K562 (cell line): ENCODE data around the gene LDAH. TPM values are rescaled to one million over a fixed set of nuclear protein-coding genes. Genes with fewer than 3 reads are reported as not detected.
"Not testable (repeated sequence)": the region's sequence is repeated elsewhere in the genome, so short reads cannot be mapped to it uniquely, and the experiment has no call there.

Source experiments
- ATAC-seq: fragments of 200-7000 bp; cut with Tn5 transposase; 3 replicates; pipeline ENCODE4 v1.9.1; 2020; ENCODE audit warnings: moderate library complexity
- BruUV-seq: library from RNA; stranded (reverse); fragments of 400-500 nt; replicated peaks from 2 replicates; lab custom pipeline; 2021; lab: Mats Ljungman, UMichigan
- CTCF ChIA-PET: fragments of 300-600 bp; formaldehyde crosslinking; extraction: SDS; loops from one replicate; lab custom pipeline; 2021; ENCODE audit warnings: low intra/inter-chr PET ratio; lab: Yijun Ruan, JAX
- POLR2A ChIA-PET: fragments of 300-600, 350-650 bp; sonication (Branson Sonifier 250); formaldehyde crosslinking; extraction: SDS; loops from one replicate; lab custom pipeline; 2021; ENCODE audit warnings: antibody characterized with exemption, inconsistent platforms; lab: Yijun Ruan, JAX
- DNase-seq, 4 experiments: peaks; one replicate each; pipeline versions ENCODE4 v3.0.0 to v3.0.0-alpha.2; 2011 to 2018; ENCODE audit warnings: low spot score in 3 of 4, mixed read lengths in 3 of 4; ENCODE audit errors: extremely low read depth in 1 of 4
- FAIRE-seq: peaks from 2 replicates; lab custom pipeline; 2011; peaks lifted over from hg19 to GRCh38; lab: Jason Lieb, UNC
- H2AFZ ChIP-seq: 2 replicates; pipeline ENCODE4 v1.6.0; 2011; ENCODE audit warnings: low read depth, low read length, control low read depth, inconsistent platforms
- H3K27ac ChIP-seq: fragments of 200-600 bp; 3 replicates; pipeline ENCODE4 v1.8.0; 2011; ENCODE audit warnings: low read depth, mild to moderate bottlenecking, control low read depth, inconsistent platforms, low read length, moderate library complexity, mixed read lengths; ENCODE audit errors: extremely low read depth
- H3K27me3 ChIP-seq, 2 experiments: fragments of 300-600 bp in 1 of 2; 2 replicates in 1 of 2; 3 replicates in 1 of 2; pipeline versions ENCODE4 v1.6.0 to v1.8.0; 2011; ENCODE audit warnings: inconsistent platforms in 2 of 2, low read length in 2 of 2, mild to moderate bottlenecking in 1 of 2, mixed read lengths in 1 of 2, moderate library complexity in 1 of 2; ENCODE audit not compliant: control insufficient read depth in 2 of 2, insufficient read depth in 2 of 2
- H3K36me3 ChIP-seq: fragments of 300-600 bp; 3 replicates; pipeline ENCODE4 v1.8.0; 2011; ENCODE audit warnings: mild to moderate bottlenecking, low read length, inconsistent platforms; ENCODE audit not compliant: control insufficient read depth, insufficient read depth
- H3K4me1 ChIP-seq, 2 experiments: fragments of 200-600 bp in 1 of 2; replicated peaks in 1 of 2; 2 replicates in 1 of 2; 3 replicates in 1 of 2; pipeline versions ENCODE4 v1.5.1 to v1.8.0; 2011; ENCODE audit warnings: inconsistent platforms in 2 of 2, low read length in 2 of 2, mild to moderate bottlenecking in 1 of 2, mixed read lengths in 1 of 2, moderate library complexity in 1 of 2; ENCODE audit not compliant: control insufficient read depth in 2 of 2, insufficient read depth in 2 of 2
- H3K4me2 ChIP-seq: 2 replicates; pipeline ENCODE4 v1.6.1; 2011; ENCODE audit warnings: low read length, control low read depth, inconsistent platforms, mixed read lengths; ENCODE audit not compliant: insufficient read depth
- H3K4me3 ChIP-seq: fragments of 200-600 bp; sonication (generic), shearing (Covaris generic); 2 replicates; pipeline ENCODE4 v1.5.1; 2016; ENCODE audit warnings: control low read depth, inconsistent platforms
- H3K79me2 ChIP-seq: fragments of 200-600 bp; 3 replicates; pipeline ENCODE4 v1.8.0; 2011; ENCODE audit warnings: low read length, inconsistent platforms; ENCODE audit not compliant: control insufficient read depth, insufficient read depth
- H3K9ac ChIP-seq, 2 experiments: 2 replicates each; pipeline versions ENCODE4 v1.6.0 to v1.6.1; 2011; ENCODE audit warnings: low read depth in 2 of 2, low read length in 2 of 2, control low read depth in 1 of 2, inconsistent platforms in 1 of 2, mild to moderate bottlenecking in 1 of 2, mixed read lengths in 1 of 2; ENCODE audit not compliant: insufficient read depth in 1 of 2
- H3K9me1 ChIP-seq: one replicate; pipeline ENCODE4 v1.6.0; 2011; ENCODE audit warnings: inconsistent platforms, mild to moderate bottlenecking, low read length, moderate library complexity; ENCODE audit not compliant: control insufficient read depth, insufficient read depth
- H3K9me3 ChIP-seq: replicated peaks from 2 replicates; pipeline ENCODE4 v1.5.1; 2011; ENCODE audit warnings: low read depth, low read length, inconsistent platforms; ENCODE audit not compliant: control insufficient read depth, insufficient read depth
- H4K20me1 ChIP-seq: replicated peaks from 2 replicates; pipeline ENCODE4 v1.6.1; 2011; ENCODE audit warnings: low read length, inconsistent platforms, mixed read lengths; ENCODE audit not compliant: control insufficient read depth, insufficient read depth
- C11orf30 ChIP-seq: fragments of 450-650 bp; IDR thresholded peaks from 2 replicates; pipeline ENCODE4 v1.6.1; 2016; ENCODE audit warnings: low read depth, mild to moderate bottlenecking
- ZNF316 ChIP-seq: fragments of 450-650 bp; IDR thresholded peaks from 2 replicates; pipeline ENCODE4 v1.6.1; 2016
- ZNF507 ChIP-seq: conservative IDR thresholded peaks from 2 replicates; pipeline ENCODE4 v1.6.1; 2017; ENCODE audit warnings: missing genetic modification characterization, missing compliant biosample characterization
- WGBS: fragments of 100-300 bp; shearing (Covaris generic); methylation state at CpG from one replicate; pipeline ENCODE4 v1.1.6; 2016; ENCODE audit warnings: low coverage, mixed read lengths; ENCODE audit not compliant: insufficient coverage; ENCODE audit errors: missing lambda C conversion rate; 5-methylcytosine and 5-hydroxymethylcytosine counted together
- in situ Hi-C: fragments of 300-500 bp; cut with MboI; formaldehyde crosslinking; loops from 4 replicates; pipeline ENCODE4 v1.15.0; 2018; ENCODE audit warnings: inconsistent platforms, mixed read lengths
- intact Hi-C: fragments of 100-400 bp; cut with micrococcal nuclease; formaldehyde crosslinking; loops from 2 replicates; pipeline ENCODE4 v1.14.2; 2022
- polyA plus RNA-seq, 8 experiments: library from polyadenylated mRNA; depleted of rRNA in 4 of 8; stranded (reverse) in 5 of 8; unstranded in 3 of 8; fragments of >200 nt; fragmentation: Nextera tagmentation in 2 of 8; fragmentation: Illumina TruSeq in 1 of 8; extraction: Ambion mirVana in 2 of 8; extraction: Trizol in 1 of 8; gene quantifications; 2 replicates each; pipeline versions ENCODE4 v1.2.1 to v1.2.3, GENCODE V29; 2011 to 2014; ENCODE audit warnings: inconsistent platforms in 1 of 8, missing spikeins in 1 of 8
- total RNA-seq, 7 experiments: library from RNA; depleted of rRNA in 6 of 7; stranded (reverse); fragments of >200 nt in 6 of 7; fragmentation: Illumina TruSeq in 2 of 7; extraction: Trizol in 2 of 7; gene quantifications; 2 replicates each; pipeline versions ENCODE4 v1.2.1 to v1.2.3, GENCODE V29; 2011 to 2021; ENCODE audit warnings: low replicate concordance in 1 of 7

The LDAH gene
- total and polyA plus RNA-seq, 9 of the 15 experiments (the other 6 are each of a cell fraction or from before 2014, with no cell fraction given), result 22.3 to 60.1 (median 40.0) TPM

DNA sequence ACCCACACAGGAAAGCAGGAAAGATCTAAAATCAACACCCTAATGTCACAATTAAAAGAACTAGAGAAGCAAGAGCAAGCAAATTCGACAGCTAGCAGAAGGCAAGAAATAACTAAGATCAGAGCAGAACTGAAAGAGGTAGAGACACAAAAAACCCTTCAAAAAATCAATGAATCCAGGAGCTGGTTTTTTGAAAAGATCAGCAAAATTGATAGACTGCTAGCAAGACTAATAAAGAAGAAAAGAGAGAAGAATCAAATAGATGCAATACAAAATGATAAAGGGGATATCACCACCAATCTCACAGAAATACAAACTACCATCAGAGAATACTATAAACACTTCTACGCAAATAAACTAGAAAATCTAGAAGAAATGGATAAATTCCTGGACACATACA is 108.5 kb downstream of the LDAH start:
- intact Hi-C loops, BruUV-seq, H3K9me3 ChIP-seq: not testable (repeated sequence)

DNA sequence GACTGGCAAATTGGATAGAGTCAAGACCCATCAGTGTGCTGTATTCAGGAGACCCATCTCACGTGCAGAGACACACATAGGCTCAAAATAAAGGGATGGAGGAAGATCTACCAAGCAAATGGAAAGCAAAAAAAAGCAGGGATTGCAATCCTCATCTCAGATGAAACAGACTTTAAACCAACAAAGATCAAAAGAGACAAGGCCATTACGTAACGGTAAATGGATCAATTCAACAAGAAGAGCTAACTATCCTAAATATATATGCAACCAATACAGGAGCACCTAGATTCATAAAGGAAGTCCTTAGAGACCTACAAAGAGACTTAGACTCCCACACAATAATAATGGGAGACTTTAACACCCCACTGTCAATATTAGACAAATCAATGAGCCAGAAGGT is 109.3 kb downstream of the LDAH start:
- H3K9me1 ChIP-seq, H2AFZ ChIP-seq, intact Hi-C loops, H3K36me3 ChIP-seq, H3K27ac ChIP-seq, DNase-seq, H3K27me3 ChIP-seq, FAIRE-seq, H3K4me2 ChIP-seq, H4K20me1 ChIP-seq, BruUV-seq, ATAC-seq, in situ Hi-C loops, POLR2A ChIA-PET, H3K9me3 ChIP-seq, CTCF ChIA-PET, H3K9ac ChIP-seq, H3K4me1 ChIP-seq, H3K4me3 ChIP-seq, H3K79me2 ChIP-seq: not testable (repeated sequence)
- WGBS, result 97% methylated on average over 2 of the region's 3 CpGs
- TF ChIP-seq ZNF507, result peak; percentile 67

More for the DNA sequence above, 108.5 kb downstream of the LDAH start:
- H3K27ac ChIP-seq, FAIRE-seq, POLR2A ChIA-PET, H3K79me2 ChIP-seq, H3K9me1 ChIP-seq, H3K27me3 ChIP-seq, H4K20me1 ChIP-seq, H3K36me3 ChIP-seq, H2AFZ ChIP-seq, H3K9ac ChIP-seq, CTCF ChIA-PET, in situ Hi-C loops, DNase-seq, H3K4me3 ChIP-seq, H3K4me2 ChIP-seq, H3K4me1 ChIP-seq, ATAC-seq: not testable (repeated sequence)
- WGBS, result 59% methylated on average over 2 of the region's 2 CpGs
- peak; percentile 81 for TF ChIP-seq ZNF316
- peak; percentile 45; the same call in 1 of the 2 replicates for TF ChIP-seq C11orf30

DNA sequence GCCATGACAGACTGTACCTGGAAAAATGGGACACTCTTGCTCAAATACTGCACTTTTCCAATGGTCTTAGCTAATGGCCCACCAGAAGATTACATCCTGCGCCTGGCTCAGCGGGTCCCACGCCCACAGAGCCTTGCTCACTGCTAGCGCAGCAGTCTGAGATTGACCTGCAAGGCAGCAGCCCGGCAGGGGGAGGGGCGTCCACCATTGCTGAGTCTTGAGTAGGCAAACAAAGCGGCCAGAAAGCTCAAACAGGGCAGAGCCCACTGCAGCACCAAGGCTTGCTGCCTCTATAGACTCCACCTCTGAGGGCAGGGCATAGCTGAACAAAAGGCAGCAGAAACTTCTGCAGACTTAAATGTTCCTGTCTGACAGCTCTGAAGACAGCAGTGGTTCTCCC is 111.3 kb downstream of the LDAH start:
- BruUV-seq, intact Hi-C loops, FAIRE-seq, ATAC-seq, H3K27me3 ChIP-seq, H3K4me1 ChIP-seq, H3K79me2 ChIP-seq, H3K27ac ChIP-seq, POLR2A ChIA-PET, in situ Hi-C loops, H3K9ac ChIP-seq, H4K20me1 ChIP-seq, CTCF ChIA-PET, H2AFZ ChIP-seq, H3K4me3 ChIP-seq, DNase-seq, H3K4me2 ChIP-seq, H3K36me3 ChIP-seq, H3K9me3 ChIP-seq, H3K9me1 ChIP-seq: not testable (repeated sequence)
- 91% methylated on average over 7 of the region's 7 CpGs for WGBS
